PC-3 (cell line): ENCODE measurements around the gene TDRD7. TPM values are rescaled to one million over a fixed set of nuclear protein-coding genes. Genes with fewer than 3 reads are reported as not detected.
A peak's percentile ranks its signal among the peaks of the same experiment; 100 is the strongest.

Experiments used
- ATAC-seq: fragments of 200-7000 bp; cut with Tn5 transposase; 2 replicates; pipeline ENCODE4 v1.9.1; 2020; ENCODE audit warnings: mild to moderate bottlenecking, moderate library complexity
- BruUV-seq: library from RNA; stranded (reverse); fragments of 400-500 nt; replicated peaks from 2 replicates; lab custom pipeline; 2021; lab: Mats Ljungman, UMichigan
- CTCF ChIA-PET: fragments of 300-600 bp; sonication (Branson Sonifier 250); formaldehyde crosslinking; loops from one replicate; lab custom pipeline; 2022; ENCODE audit warnings: antibody characterized with exemption; lab: Charles Lee
- POLR2A ChIA-PET: fragments of 300-600 bp; sonication (Branson Sonifier 250); formaldehyde crosslinking; loops from one replicate; lab custom pipeline; 2022; ENCODE audit warnings: antibody characterized with exemption; ENCODE audit not compliant: unreplicated experiment; lab: Charles Lee
- DNase-seq: peaks from one replicate; pipeline ENCODE4 v3.0.0-alpha.2; 2015
- H2AFZ ChIP-seq: fragments of 300-600 bp; sonication (generic); 2 replicates; pipeline ENCODE4 v1.6.0; 2016; ENCODE audit warnings: antibody characterized with exemption, low read length
- H3F3A ChIP-seq: fragments of 300-600 bp; sonication (generic); one replicate; pipeline ENCODE4 v1.6.0; 2017; ENCODE audit warnings: antibody characterized with exemption, low read length, control low read depth, mild to moderate bottlenecking; ENCODE audit not compliant: unreplicated experiment
- H3K27ac ChIP-seq: fragments of 300-600 bp; sonication (generic); 2 replicates; pipeline ENCODE4 v1.5.1; 2016; ENCODE audit warnings: mild to moderate bottlenecking, low read length
- H3K27me3 ChIP-seq: fragments of 300-600 bp; sonication (generic); 2 replicates; pipeline ENCODE4 v1.6.1; 2016; ENCODE audit warnings: low read length, mixed read lengths
- H3K36me3 ChIP-seq: fragments of 300-600 bp; sonication (generic); 2 replicates; pipeline ENCODE4 v1.6.1; 2016; ENCODE audit warnings: low read depth, mixed run types, low read length, mixed read lengths
- H3K4me1 ChIP-seq: fragments of 300-600 bp; sonication (generic); 2 replicates; pipeline ENCODE4 v1.5.1; 2016; ENCODE audit warnings: low read length; ENCODE audit not compliant: insufficient read depth
- H3K4me2 ChIP-seq: fragments of 300-600 bp; sonication (generic); 2 replicates; pipeline ENCODE4 v1.6.0; 2016; ENCODE audit warnings: low read length
- H3K4me3 ChIP-seq: fragments of 300-600 bp; sonication (generic); 2 replicates; pipeline ENCODE4 v1.5.1; 2016; ENCODE audit warnings: mild to moderate bottlenecking, low read length, mixed read lengths
- H3K79me2 ChIP-seq: fragments of 300-600 bp; sonication (generic); 2 replicates; pipeline ENCODE4 v1.6.1; 2017; ENCODE audit warnings: low read length, mixed read lengths
- H3K9ac ChIP-seq: fragments of 300-600 bp; sonication (generic); 2 replicates; pipeline ENCODE4 v1.6.0; 2016; ENCODE audit warnings: mild to moderate bottlenecking, low read length
- H3K9me2 ChIP-seq: fragments of 300-600 bp; sonication (generic); replicated peaks from 2 replicates; pipeline ENCODE4 v1.6.1; 2016; ENCODE audit warnings: mixed run types, low read length, mixed read lengths
- H3K9me3 ChIP-seq: fragments of 300-600 bp; sonication (generic); 2 replicates; pipeline ENCODE4 v1.6.1; 2016; ENCODE audit warnings: low read length, mixed read lengths
- H4K20me1 ChIP-seq: fragments of 300-600 bp; sonication (generic); 2 replicates; pipeline ENCODE4 v1.6.1; 2016; ENCODE audit warnings: low read length, mixed read lengths
- CTCF ChIP-seq: fragments of 300-600 bp; sonication (generic); conservative IDR thresholded peaks from 2 replicates; pipeline ENCODE4 v1.5.1; 2017; ENCODE audit warnings: antibody characterized with exemption, low read depth, mild to moderate bottlenecking, low read length
- EZH2 ChIP-seq: fragments of 300-600 bp; sonication (generic); IDR thresholded peaks from one replicate; pipeline ENCODE4 v1.6.1; 2017; ENCODE audit warnings: antibody characterized with exemption, mild to moderate bottlenecking, low read length; ENCODE audit not compliant: unreplicated experiment
- EZH2phosphoT487 ChIP-seq: fragments of 300-600 bp; sonication (generic); IDR thresholded peaks from 2 replicates; pipeline ENCODE4 v1.6.1; 2018; ENCODE audit warnings: mild to moderate bottlenecking, antibody characterized with exemption, low read length, borderline replicate concordance
- intact Hi-C: fragments of 100-400 bp; cut with micrococcal nuclease; formaldehyde crosslinking; loops from 2 replicates; pipeline ENCODE4 v1.9.0; 2023
- total RNA-seq: library from RNA; depleted of rRNA; stranded (reverse); fragments of >200 nt; gene quantifications from 2 replicates; pipeline ENCODE4 v1.2.3, GENCODE V29; 2014

The TDRD7 gene
- total RNA-seq, 1 experiment from 2014 or later, result 4.2 TPM

- CTCF ChIA-PET, result no interaction called here
- TF ChIP-seq CTCF, result no peak
- TF ChIP-seq EZH2phosphoT487, result no peak
- TF ChIP-seq EZH2, result no peak
- ATAC-seq (no peak), DNase-seq (no peak)
- intact Hi-C loops, result no loop called here
- Histone ChIP-seq H2AFZ (no peak overlapping the region), H3K4me3 (no peak overlapping the region), H3K9ac (no peak overlapping the region), H3K36me3 (no peaks in the 10 kb centered on the region), H3K4me1 (no peaks in the 10 kb centered on the region), H3K79me2 (no peaks in the 10 kb centered on the region), H4K20me1 (no peaks in the 10 kb centered on the region), H3K9me3 (no peaks in the 10 kb centered on the region), H3F3A (no peaks in the 10 kb centered on the region), H3K9me2 (no peaks in the 10 kb centered on the region), H3K27ac (no peak overlapping the region), H3K4me2 (no peak overlapping the region), H3K27me3 (no peaks in the 10 kb centered on the region)
- no TSS peak for BruUV-seq
- POLR2A ChIA-PET, result no interaction called here
These were observed 37.1 kb upstream of the TDRD7 start for GRCh38 chr9:97374811-97375210.

GRCh38 chr9:97376902-97377301 lies 35.0 kb upstream of the TDRD7 start:
- DNase-seq (no peak), ATAC-seq (no peak)
- intact Hi-C loops, result no loop called here
- CTCF ChIA-PET, result no interaction called here
- no peak overlapping the region for H3K9ac ChIP-seq
- TF ChIP-seq EZH2 (no peak), CTCF (no peak), EZH2phosphoT487 (no peak)
- H3K4me3 ChIP-seq, result no peak overlapping the region
- no peaks in the 10 kb centered on the region for H3K4me1 ChIP-seq
- H3K4me2 ChIP-seq, result no peak overlapping the region
- H4K20me1 ChIP-seq, result no peaks in the 10 kb centered on the region
- no peaks in the 10 kb centered on the region for H3K36me3 ChIP-seq
- POLR2A ChIA-PET, result no interaction called here
- no peaks in the 10 kb centered on the region for H3K27me3 ChIP-seq
- H3F3A ChIP-seq, result no peaks in the 10 kb centered on the region
- H3K27ac ChIP-seq, result no peak overlapping the region
- H2AFZ ChIP-seq, result no peak overlapping the region
- no peaks in the 10 kb centered on the region for H3K9me2 ChIP-seq
- H3K9me3 ChIP-seq, result no peaks in the 10 kb centered on the region
- BruUV-seq, result no TSS peak
- H3K79me2 ChIP-seq, result no peaks in the 10 kb centered on the region

- intact Hi-C loops, result no loop called here
- Histone ChIP-seq H3F3A (no peaks in the 10 kb centered on the region), H3K9ac (no peak overlapping the region), H3K4me3 (no peak overlapping the region), H3K9me2 (no peaks in the 10 kb centered on the region), H3K36me3 (no peaks in the 10 kb centered on the region), H3K27ac (no peak overlapping the region), H2AFZ (no peak overlapping the region), H3K79me2 (no peaks in the 10 kb centered on the region), H4K20me1 (no peaks in the 10 kb centered on the region), H3K4me2 (no peak overlapping the region; the same call in 1 of the 2 replicates), H3K27me3 (no peaks in the 10 kb centered on the region), H3K9me3 (no peaks in the 10 kb centered on the region), H3K4me1 (peaks cover 8% of the 10 kb centered on the region; the same call in 1 of the 2 replicates)
- ChIA-PET POLR2A (no interaction called here), CTCF (no interaction called here)
- no TSS peak for BruUV-seq
- ATAC-seq (0 out of 2 replicates have a peak, but pooled peaks have one; percentile 18), DNase-seq (peak; percentile 29)
- no peak for TF ChIP-seq CTCF
- no peak for TF ChIP-seq EZH2phosphoT487
- no peak for TF ChIP-seq EZH2
These were observed 29.7 kb upstream of the TDRD7 start for GRCh38 chr9:97382099-97382718.
